Adipocyte (in vitro differentiated cells): ENCODE measurements around the gene RAB40C.
A peak's percentile ranks its signal among the peaks of the same experiment; 100 is the strongest.

Source experiments
- DNase-seq: peaks from one replicate; pipeline ENCODE4 v3.0.0-alpha.2; 2015; ENCODE audit warnings: low read depth
- H3K27me3 ChIP-seq: replicated peaks from 2 replicates; pipeline ENCODE4 v1.7.0; 2013; ENCODE audit warnings: mild to moderate bottlenecking, low read length, moderate library complexity; ENCODE audit not compliant: control insufficient read depth, insufficient read depth
- H3K36me3 ChIP-seq: 2 replicates; pipeline ENCODE4 v1.7.0; 2013; ENCODE audit warnings: low read length, mild to moderate bottlenecking, moderate library complexity; ENCODE audit not compliant: control insufficient read depth, insufficient read depth, severe bottlenecking
- H3K4me1 ChIP-seq: 2 replicates; pipeline ENCODE4 v1.7.0; 2013; ENCODE audit warnings: mild to moderate bottlenecking, low read length, moderate library complexity; ENCODE audit not compliant: control insufficient read depth, insufficient read depth
- H3K4me3 ChIP-seq: 2 replicates; pipeline ENCODE4 v1.7.0; 2013; ENCODE audit warnings: mild to moderate bottlenecking, low read length, moderate library complexity
- H3K9ac ChIP-seq: 2 replicates; pipeline ENCODE4 v1.7.0; 2013; ENCODE audit warnings: mild to moderate bottlenecking, low read length, moderate library complexity
- H3K9me3 ChIP-seq: 2 replicates; pipeline ENCODE4 v1.7.0; 2013; ENCODE audit warnings: mild to moderate bottlenecking, low read length, moderate library complexity; ENCODE audit not compliant: control insufficient read depth

The RAB40C gene

GRCh38 chr16:661184-661821 is 71.4 kb downstream of the RAB40C start:
- no peaks in the 10 kb centered on the region for H3K4me1 ChIP-seq
- no peak overlapping the region for H3K4me3 ChIP-seq
- no peaks in the 10 kb centered on the region for H3K27me3 ChIP-seq
- H3K36me3 ChIP-seq, result peaks cover 9% of the 10 kb centered on the region
- no peaks in the 10 kb centered on the region for H3K9me3 ChIP-seq
- no peak overlapping the region for H3K9ac ChIP-seq
- no peak for DNase-seq

GRCh38 chr16:662095-662494 is 72.2 kb downstream of the RAB40C start:
- Histone ChIP-seq H3K4me3 (no peak overlapping the region), H3K27me3 (no peaks in the 10 kb centered on the region), H3K36me3 (peaks cover 9% of the 10 kb centered on the region), H3K9ac (no peak overlapping the region), H3K4me1 (no peaks in the 10 kb centered on the region), H3K9me3 (no peaks in the 10 kb centered on the region)
- DNase-seq, result no peak

- peaks cover 5% of the 10 kb centered on the region for H3K4me1 ChIP-seq
- H3K9ac ChIP-seq, result no peak overlapping the region
- no peak for DNase-seq
- no peaks in the 10 kb centered on the region for H3K27me3 ChIP-seq
- peaks cover 9% of the 10 kb centered on the region for H3K36me3 ChIP-seq
- no peaks in the 10 kb centered on the region for H3K9me3 ChIP-seq
- H3K4me3 ChIP-seq, result no peak overlapping the region
Observed at GRCh38 chr16:662597-662996, 72.7 kb downstream of the RAB40C start.

- H3K4me3 ChIP-seq, result no peak overlapping the region
- no peaks in the 10 kb centered on the region for H3K9me3 ChIP-seq
- peaks cover 13% of the 10 kb centered on the region for H3K4me1 ChIP-seq
- no peak for DNase-seq
- peaks cover 18% of the 10 kb centered on the region for H3K36me3 ChIP-seq
- H3K27me3 ChIP-seq, result no peaks in the 10 kb centered on the region
- peak overlapping the region; percentile 9 for H3K9ac ChIP-seq
Observed at GRCh38 chr16:666572-666971, 76.7 kb downstream of the RAB40C start.

- peak overlapping the region; percentile 92 for H3K9ac ChIP-seq
- H3K27me3 ChIP-seq, result no peaks in the 10 kb centered on the region
- H3K4me3 ChIP-seq, result no peak overlapping the region
- no peak for DNase-seq
- peaks cover 13% of the 10 kb centered on the region for H3K4me1 ChIP-seq
- H3K9me3 ChIP-seq, result no peaks in the 10 kb centered on the region
- peaks cover 24% of the 10 kb centered on the region for H3K36me3 ChIP-seq
Observed at GRCh38 chr16:667113-667779, 77.4 kb downstream of the RAB40C start.

- peak; percentile 98 for DNase-seq
- H3K9me3 ChIP-seq, result no peaks in the 10 kb centered on the region
- peak within 1 kb of the TSS; percentile 92 for H3K9ac ChIP-seq
- peak within 1 kb of the TSS; percentile 90 for H3K4me3 ChIP-seq
- H3K27me3 ChIP-seq, result no peaks in the 10 kb centered on the region
- H3K4me1 ChIP-seq, result peaks cover 13% of the 10 kb centered on the region
- H3K36me3 ChIP-seq, result peaks cover 31% of the 10 kb centered on the region
Observed at GRCh38 chr16:667780-668518, 78.1 kb downstream of the RAB40C start, which contains the start of gene RHOT2. Gene RHOT2, plus strand, starts transcription at chr16:668132. Its CDS starts 68 bp downstream, at chr16:668200.

- H3K4me3 ChIP-seq, result peak overlapping the region; percentile 90
- no peaks in the 10 kb centered on the region for H3K9me3 ChIP-seq
- H3K4me1 ChIP-seq, result peaks cover 13% of the 10 kb centered on the region
- DNase-seq, result peak; percentile 48
- no peaks in the 10 kb centered on the region for H3K27me3 ChIP-seq
- H3K9ac ChIP-seq, result peak overlapping the region; percentile 92
- H3K36me3 ChIP-seq, result peaks cover 38% of the 10 kb centered on the region
Observed at GRCh38 chr16:668519-669171, 78.8 kb downstream of the RAB40C start.

- no peaks in the 10 kb centered on the region for H3K9me3 ChIP-seq
- peak overlapping the region; percentile 90 for H3K4me3 ChIP-seq
- H3K36me3 ChIP-seq, result peaks cover 42% of the 10 kb centered on the region
Observed at GRCh38 chr16:669666-670065, 79.8 kb downstream of the RAB40C start.

GRCh38 chr16:670485-671352 is 80.9 kb downstream of the RAB40C start:
- Histone ChIP-seq H3K36me3 (peaks cover 42% of the 10 kb centered on the region), H3K27me3 (no peaks in the 10 kb centered on the region), H3K4me3 (no peak overlapping the region), H3K9ac (no peak overlapping the region), H3K4me1 (peaks cover 17% of the 10 kb centered on the region), H3K9me3 (no peaks in the 10 kb centered on the region)
- DNase-seq, result no peak

More at GRCh38 chr16:669666-670065, 79.8 kb downstream of the RAB40C start:
- H3K4me1 ChIP-seq, result peaks cover 13% of the 10 kb centered on the region
- DNase-seq, result no peak
- H3K9ac ChIP-seq, result peak overlapping the region; percentile 92
- no peaks in the 10 kb centered on the region for H3K27me3 ChIP-seq

GRCh38 chr16:671353-672131 is 81.7 kb downstream of the RAB40C start:
- no peak for DNase-seq
- Histone ChIP-seq H3K9ac (no peak overlapping the region), H3K27me3 (no peaks in the 10 kb centered on the region), H3K36me3 (peaks cover 42% of the 10 kb centered on the region), H3K4me3 (no peak overlapping the region), H3K9me3 (no peaks in the 10 kb centered on the region), H3K4me1 (peaks cover 17% of the 10 kb centered on the region)
